Loucy (cell line): Measurements from ENCODE around the gene CCL7.

ENCODE experiments used
- EZH2phosphoT487 ChIP-seq: fragments of 200-600 bp; IDR thresholded peaks from 2 replicates; pipeline ENCODE4 v1.6.1; 2018; ENCODE audit warnings: antibody characterized with exemption, mild to moderate bottlenecking, moderate library complexity, borderline replicate concordance
- TF ChIP-seq, protein P1 (sequence below): fragments of 200-600 bp; sonication (generic); conservative IDR thresholded peaks from 2 replicates; pipeline ENCODE4 v1.5.1; 2014; ENCODE audit warnings: mild to moderate bottlenecking, antibody characterized with exemption, low read length

GRCh38 chr17:34246881-34247280 is 23.1 kb upstream of the CCL7 start:
- TF ChIP-seq, protein P1, sequence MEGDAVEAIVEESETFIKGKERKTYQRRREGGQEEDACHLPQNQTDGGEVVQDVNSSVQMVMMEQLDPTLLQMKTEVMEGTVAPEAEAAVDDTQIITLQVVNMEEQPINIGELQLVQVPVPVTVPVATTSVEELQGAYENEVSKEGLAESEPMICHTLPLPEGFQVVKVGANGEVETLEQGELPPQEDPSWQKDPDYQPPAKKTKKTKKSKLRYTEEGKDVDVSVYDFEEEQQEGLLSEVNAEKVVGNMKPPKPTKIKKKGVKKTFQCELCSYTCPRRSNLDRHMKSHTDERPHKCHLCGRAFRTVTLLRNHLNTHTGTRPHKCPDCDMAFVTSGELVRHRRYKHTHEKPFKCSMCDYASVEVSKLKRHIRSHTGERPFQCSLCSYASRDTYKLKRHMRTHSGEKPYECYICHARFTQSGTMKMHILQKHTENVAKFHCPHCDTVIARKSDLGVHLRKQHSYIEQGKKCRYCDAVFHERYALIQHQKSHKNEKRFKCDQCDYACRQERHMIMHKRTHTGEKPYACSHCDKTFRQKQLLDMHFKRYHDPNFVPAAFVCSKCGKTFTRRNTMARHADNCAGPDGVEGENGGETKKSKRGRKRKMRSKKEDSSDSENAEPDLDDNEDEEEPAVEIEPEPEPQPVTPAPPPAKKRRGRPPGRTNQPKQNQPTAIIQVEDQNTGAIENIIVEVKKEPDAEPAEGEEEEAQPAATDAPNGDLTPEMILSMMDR, result no peak
- no peak for TF ChIP-seq EZH2phosphoT487
